ENCODE measurements around the gene SH3PXD2A.
"Not testable (repeated sequence)": the region's sequence is repeated elsewhere in the genome, so short reads cannot be mapped to it uniquely, and the experiment has no call there.

SH3PXD2A gene

DNA sequence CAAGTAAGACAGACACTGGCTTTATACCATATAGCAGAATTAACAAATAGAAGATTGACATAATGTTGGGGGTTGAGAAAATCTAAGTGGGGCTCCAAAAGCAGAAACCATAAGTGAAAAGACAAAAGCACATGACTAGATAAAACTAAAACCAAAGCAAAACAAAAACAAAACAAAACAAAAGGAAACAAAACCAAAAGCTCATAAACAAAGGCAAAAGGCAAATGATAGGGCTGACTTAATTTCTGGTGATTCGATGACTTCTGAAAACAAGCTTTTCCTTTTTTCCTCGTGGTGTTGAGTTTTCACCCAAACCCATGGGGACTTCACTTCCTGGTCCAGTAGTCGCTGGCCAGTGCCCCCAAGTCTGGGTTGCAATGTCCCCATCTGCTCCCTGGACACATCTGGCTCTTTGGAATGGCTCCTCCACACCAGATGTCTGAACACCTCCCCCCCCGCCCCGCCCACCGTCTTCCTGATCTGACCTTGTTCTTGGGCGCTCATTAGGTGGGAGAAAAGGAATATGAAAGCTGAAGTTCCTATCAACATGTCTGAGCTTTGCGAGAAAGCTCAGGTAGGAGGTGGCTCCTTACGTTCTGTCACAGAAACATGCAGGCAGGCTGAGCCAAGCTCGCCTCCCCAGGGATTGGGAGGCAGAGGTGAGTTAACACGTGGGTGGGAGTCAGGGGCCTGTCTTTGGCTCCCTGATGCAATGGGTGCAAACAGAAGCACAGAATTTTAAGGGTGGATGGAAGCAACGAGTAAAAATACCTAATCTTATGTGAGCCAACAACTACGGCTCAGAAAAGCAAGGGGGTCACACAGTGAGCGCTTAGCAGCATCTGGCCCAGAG, 240.8 kb downstream of the SH3PXD2A start:
- DNase-seq = no peak

- DNase-seq = no peak
These were observed 241.8 kb downstream of the SH3PXD2A start for GRCh38 chr10:103613616-103614015.

GRCh38 chr10:103612462-103613365, 242.7 kb downstream of the SH3PXD2A start:
- no peak for DNase-seq

DNA sequence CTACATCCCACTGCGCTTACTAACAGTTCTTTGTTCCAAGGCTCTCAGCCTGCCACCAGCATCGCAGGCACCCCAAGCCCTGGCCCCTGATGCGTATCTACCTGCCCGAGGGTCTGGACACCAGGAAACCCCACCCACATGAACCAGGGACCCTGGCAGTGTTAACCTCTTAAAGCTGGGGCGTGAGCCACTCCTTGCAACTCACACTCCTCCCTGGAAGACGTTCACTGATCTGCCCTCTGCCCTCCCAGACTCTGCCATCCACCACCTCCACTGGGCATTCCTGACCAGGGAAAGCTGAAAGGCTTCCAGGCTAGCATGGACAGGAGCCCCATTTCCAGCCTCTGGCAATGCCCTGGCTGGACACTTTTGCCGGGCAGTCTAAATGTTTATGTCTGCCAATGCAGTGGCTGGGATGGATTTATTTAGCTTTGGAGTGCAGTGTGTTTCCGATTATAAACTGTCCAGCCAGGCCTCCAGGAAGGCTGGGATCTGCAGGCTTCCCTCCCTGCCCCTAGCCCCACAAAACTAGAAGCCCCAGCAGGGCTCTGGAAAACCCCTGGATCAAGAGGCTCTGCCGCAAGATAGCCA, 244.4 kb downstream of the SH3PXD2A start:
- DNase-seq = no peak

GRCh38 chr10:103610083-103610472, 245.3 kb downstream of the SH3PXD2A start:
- no peak for DNase-seq

DNA sequence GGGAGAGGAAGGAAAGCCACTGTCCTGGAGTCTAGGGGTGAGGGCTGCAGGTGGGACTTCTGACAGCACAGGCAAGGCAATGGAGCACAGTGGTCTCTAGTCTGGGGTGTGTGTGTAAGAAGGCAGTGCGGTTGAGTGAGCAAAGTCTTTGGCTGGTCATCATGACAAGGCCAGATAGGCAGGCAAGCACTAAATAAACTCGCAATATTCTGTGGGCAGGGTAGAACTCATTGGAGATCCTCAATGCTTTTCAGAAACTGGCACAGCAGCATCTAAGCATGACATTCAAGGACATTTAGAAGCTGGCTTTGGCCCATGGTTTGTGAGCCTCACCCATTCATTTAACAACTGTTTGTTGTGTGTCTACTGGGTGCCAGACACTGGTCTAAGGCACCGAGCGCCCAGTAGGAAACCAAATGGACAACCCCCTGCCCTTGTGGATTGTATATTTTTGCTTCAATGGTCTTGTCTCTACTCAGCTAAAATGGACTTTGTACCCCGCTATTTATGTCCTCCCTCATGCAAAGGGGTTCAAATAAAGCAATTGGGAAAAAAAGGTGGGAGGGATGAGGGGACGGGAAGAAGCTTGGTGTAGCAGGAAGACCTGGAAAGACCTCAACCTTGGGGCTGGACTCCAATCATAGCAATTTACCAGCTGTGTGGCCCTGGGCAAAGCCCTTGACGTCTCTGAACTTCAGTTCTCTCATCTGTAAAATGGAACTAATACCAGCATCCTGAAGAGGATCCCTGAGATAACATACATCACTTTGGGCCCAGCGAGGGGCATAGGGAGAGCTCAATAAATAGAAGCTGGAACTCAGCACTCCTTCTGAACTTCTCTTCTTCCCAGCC, 245.9 kb downstream of the SH3PXD2A start:
- DNase-seq = no peak

DNA sequence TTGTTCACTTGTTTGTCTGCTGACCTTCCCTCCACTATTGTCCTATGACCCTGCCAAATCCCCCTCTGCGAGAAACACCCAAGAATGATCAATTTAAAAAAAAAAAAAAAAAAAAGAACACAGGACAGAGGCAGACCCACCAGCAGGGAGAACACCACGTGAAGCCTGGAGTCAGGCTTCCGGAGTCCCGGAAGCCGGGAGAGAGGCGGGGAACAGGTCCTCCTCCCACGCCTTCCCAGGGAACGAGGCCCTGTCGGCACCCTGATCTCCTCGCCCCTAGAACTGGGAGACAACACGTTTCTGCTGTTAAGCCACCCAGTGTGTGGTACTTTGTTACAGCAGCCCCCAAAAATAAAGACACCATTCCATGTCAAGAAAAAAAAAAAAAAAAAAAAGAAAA, 247.3 kb downstream of the SH3PXD2A start:
- not testable (repeated sequence) for DNase-seq

GRCh38 chr10:103607051-103607450, 248.3 kb downstream of the SH3PXD2A start:
- not testable (repeated sequence) for DNase-seq

DNA sequence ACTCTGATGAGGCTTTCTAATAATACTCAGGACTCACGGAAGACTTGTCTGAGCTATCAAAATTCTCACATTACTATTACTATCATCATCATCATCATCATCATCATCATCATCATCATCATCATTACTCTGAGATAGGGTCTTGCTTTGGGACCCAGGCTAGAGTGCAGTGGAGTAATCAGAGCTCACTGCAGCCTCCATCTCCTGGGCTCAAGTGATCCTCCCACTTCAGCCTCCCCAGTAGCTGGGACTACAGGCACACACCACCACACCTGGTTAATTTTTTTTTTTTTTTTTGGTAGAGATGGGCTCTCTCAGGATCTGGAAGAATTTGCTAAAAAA, 249.3 kb downstream of the SH3PXD2A start:
- not testable (repeated sequence) for DNase-seq

DNA sequence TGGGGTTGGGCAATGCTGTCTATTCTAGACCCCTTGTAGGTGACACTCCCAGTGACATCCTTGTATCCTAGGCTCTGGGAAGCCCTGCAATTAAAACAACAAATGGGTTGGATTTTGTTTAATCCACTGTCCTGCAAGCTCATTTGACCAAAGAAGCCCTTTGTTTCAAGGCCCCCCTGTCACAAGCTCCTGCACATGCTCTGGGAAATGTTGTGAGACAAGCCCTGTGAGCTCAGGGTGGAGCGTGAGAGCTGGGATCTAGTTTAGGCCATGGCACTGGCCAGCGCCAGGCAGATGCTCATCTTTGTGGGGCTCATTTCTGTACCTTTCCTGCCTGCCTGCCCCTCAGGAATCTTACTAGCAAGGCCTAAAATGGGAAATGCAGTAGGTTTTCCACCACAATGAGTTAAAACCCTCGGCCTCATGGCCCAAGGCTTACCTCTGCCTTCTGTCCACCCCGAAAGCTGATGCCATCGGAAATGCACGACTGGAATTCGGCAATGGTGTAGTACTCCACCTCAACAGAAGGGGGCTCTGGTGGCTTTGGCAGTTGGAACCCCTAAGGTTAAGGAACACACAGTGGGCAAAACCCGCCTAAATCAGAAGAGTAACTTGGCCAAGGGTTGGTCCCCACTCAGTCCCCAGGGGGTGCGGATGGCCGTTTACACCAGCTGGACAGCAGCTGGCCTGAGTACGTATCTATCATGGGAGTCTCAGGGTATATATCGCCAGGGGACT, 249.8 kb downstream of the SH3PXD2A start:
- no peak for DNase-seq

DNA sequence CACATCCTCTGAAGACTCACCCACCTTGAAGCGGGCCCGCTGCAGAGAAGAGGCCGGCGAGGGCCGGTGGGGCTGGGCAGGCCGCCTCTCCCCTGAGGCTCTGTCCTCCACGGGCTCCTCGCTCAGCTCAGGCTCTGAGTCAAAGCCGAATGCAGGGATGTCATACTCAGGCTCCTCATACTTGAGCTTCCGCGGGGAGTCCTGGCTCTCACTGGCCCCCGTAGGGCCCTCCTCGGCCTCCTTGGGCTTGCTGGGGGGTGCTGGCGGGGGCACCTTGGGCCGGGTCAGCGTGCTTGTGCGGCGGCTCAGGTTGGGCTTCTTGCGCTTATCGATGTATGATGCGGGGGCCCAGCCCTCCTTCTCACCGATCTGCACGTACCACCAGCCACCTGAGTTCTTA, 252.0 kb downstream of the SH3PXD2A start:
- no peak for DNase-seq

DNA sequence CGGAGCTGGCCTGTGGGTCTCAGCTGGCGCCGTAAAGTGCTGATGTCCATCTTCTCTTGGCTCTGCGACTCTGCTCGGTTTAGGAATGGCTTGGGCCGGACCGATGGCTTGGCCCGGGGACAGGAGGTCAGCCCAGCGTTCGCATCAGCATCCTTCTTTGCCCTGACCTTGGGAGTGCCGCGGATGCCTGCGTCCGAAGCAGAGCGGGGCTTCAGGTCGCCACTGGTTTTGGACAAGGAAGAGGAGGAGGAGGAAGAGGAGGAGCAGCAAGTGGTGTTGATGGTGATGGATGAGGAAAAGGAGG, 252.6 kb downstream of the SH3PXD2A start:
- DNase-seq = no peak

- DNase-seq = no peak
These were observed 253.1 kb downstream of the SH3PXD2A start for GRCh38 chr10:103602028-103602851.

DNA sequence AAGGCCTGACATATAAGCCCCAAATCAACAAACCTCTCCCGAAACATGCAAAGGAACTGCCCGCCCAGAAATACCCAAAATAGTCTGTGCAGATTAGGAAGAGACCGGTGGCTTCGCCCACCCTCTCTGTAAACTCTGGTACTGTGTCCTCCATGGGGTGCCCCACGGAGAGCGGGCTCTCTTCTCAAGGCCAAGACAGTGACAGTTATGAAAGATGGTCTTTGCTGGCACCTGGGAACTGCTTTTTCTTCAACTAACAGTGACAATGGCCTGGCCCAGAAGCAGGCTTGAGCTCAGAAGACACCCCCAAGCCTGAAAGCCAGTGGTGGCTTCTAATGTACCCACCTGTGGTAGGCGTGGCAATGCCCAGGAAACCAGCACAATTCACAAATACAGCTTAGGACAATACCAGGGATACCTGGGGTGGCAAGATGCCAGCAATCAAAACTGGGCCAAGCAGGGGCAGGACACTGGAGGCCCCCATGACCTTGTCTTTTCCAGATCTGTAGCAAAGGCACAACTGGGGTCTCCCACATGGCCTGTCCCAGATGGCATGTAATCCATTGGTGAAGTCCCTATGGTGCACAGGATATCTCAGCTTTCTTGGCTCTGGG, 254.3 kb downstream of the SH3PXD2A start:
- no peak for DNase-seq

GRCh38 chr10:103600325-103600724, 255.1 kb downstream of the SH3PXD2A start:
- DNase-seq = no peak

DNA sequence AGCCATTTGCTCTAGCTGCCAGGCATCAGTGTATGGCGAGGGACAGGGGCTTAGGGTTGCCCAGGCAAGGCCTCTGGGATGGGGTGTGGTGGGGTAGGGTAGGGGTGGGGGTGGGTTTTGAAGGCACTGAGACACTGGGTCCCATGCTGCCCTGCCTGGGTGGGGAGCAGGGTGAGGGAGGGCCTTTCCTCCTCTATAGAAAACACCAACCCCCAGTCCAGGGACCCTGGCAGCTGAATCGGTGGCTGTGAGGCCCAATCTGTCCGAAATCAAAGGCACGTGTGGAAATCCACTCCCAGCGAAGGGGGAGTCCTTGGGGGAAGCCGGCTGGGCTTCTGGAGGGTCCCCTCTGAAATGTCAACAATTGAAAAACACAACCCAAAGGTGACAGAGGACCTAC, 255.5 kb downstream of the SH3PXD2A start:
- DNase-seq = no peak

DNA sequence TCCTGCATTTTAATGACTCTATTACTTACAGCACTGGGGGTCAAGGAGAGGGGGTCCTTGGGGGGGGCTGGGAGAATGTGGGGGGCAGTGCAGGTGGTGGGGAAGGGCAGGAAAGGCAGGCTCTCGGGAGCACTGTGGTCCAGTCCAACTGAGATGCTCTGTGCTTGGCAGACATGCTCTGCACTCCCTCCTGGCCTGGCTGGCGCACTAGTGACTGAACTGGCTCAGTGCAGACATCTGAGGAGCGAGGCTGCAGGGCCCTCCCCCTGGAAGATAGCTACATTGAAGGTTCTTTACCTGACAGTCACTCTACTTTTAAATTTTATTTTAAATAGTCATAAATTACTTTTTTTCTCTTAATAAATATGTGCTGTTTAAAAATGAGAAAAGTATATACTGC, 256.2 kb downstream of the SH3PXD2A start:
- DNase-seq = no peak

GRCh38 chr10:103598654-103599115, 256.7 kb downstream of the SH3PXD2A start:
- DNase-seq = no peak

- DNase-seq = no peak
These were observed 258.4 kb downstream of the SH3PXD2A start for GRCh38 chr10:103597003-103597402.

- DNase-seq = no peak
These were observed 259.2 kb downstream of the SH3PXD2A start for GRCh38 chr10:103595933-103596726.

All from NCI-H1436 treated with DMSO at 0.1 percent for 48 hours (cell line).